ENCODE measurements around the gene ITPRIP. TPM values are rescaled to one million over a fixed set of nuclear protein-coding genes. Genes with fewer than 3 reads are reported as not detected.

Gene ITPRIP
- total RNA-seq, 1 donor from 2014 or later = 37.0 TPM

DNA sequence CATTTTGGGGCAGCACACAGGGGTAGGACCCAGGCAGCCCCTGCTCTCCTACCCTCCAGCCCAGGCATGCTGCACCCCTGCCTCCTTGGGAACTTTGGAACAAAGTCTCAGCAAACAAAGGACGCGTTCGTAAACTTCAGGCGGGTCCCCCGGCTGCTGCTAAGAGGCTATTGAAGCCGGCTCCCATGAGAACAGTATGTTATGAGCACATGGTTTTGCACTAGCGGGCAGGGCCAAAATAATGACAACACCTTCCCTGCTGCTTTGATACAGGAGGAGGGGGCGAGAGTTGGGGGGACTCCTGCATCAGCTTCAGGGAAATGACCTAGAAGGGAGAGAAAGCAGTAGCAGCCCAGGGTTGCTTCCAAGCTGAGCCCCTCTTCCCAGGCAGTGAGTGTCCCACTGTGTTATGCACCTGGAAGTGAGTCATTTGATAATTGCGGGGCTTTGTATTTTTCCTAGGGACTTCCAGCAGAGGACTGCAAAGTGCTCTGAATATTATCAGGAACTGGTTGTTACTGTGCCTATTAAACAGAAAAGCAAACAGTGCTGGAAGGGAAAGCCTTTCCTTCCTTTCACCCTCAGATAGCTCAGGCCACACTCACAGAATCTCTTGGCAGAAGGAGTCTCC, 6.9 kb downstream of the ITPRIP start:
- H3K4me3 ChIP-seq = peak overlapping the region; percentile 25
- H3K9me3 ChIP-seq = no peaks in the 10 kb centered on the region
- no peaks in the 10 kb centered on the region for H3K27me3 ChIP-seq (ENCODE audit: low read depth)
- TF ChIP-seq CTCF (IDR thresholded peaks at IDR 0.05) = no peak
- DNase-seq (no peak), ATAC-seq (peak; percentile 2 to 52)
- H3K36me3 ChIP-seq = no peaks in the 10 kb centered on the region
- H3K27ac ChIP-seq = peak overlapping the region; percentile 99
- intact Hi-C loops (cut with DNase I) = no loop called here
- peaks cover 100% of the 10 kb centered on the region for H3K4me1 ChIP-seq

DNA sequence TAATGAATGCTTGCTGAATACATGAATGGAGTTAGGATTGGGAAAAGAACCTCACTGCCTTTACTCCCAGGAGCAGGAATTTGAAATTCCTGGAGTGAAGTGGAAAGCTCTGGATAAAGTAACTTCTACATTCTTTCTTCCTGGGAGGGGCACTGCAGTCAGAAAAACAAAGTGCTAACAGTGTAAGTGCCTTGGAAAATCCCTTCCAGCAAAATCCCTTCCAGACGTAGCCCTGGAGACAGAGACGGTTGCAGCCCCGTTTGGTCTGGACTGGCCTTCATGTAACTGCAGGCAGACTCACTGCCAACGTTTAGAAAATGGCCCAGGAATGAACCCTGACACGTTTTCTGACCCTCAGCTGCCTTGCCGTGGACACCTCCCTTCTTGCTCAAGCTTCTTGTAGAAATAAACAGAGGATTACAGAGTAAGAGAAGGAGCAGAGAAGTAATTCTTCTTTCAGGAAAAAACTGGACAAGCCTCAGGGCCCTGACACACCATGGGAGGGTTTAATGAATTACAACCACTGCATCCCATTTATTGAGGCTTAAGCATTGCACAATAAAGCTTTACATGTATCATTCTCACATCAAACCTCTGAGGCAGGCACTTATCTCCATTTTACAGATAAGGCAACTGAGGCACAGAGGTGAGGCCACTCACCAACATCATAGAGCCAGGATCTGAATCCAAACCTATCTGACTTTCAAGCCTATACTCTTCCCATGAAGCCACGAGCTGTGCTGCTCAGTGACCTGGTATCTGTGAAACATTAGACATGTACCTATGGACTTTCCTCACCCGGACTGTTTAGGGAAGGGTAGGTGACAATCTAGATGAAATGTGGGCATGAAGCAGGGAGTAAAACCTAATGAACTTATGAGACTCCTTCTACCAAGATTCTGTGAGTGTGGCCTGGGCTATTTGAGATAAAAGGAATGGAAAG, 7.8 kb downstream of the ITPRIP start:
- no peaks in the 10 kb centered on the region for H3K36me3 ChIP-seq
- peak; percentile 1 to 3 for ATAC-seq
- no peaks in the 10 kb centered on the region for H3K27me3 ChIP-seq (ENCODE audit: low read depth)
- TF ChIP-seq CTCF (IDR thresholded peaks at IDR 0.05) = no peak
- peak overlapping the region; percentile 25 for H3K4me3 ChIP-seq
- peak overlapping the region; percentile 99 for H3K27ac ChIP-seq
- intact Hi-C loops (cut with DNase I) = no loop called here
- H3K4me1 ChIP-seq = peaks cover 100% of the 10 kb centered on the region
- DNase-seq = no peak
- H3K9me3 ChIP-seq = no peaks in the 10 kb centered on the region

GRCh38 chr10:104329735-104330134, 8.5 kb downstream of the ITPRIP start:
- no peak overlapping the region for H3K4me3 ChIP-seq
- intact Hi-C loops (cut with DNase I) = no loop called here
- H3K4me1 ChIP-seq = peaks cover 100% of the 10 kb centered on the region
- H3K9me3 ChIP-seq = no peaks in the 10 kb centered on the region
- no peak for ATAC-seq
- no peak for DNase-seq
- peak overlapping the region; percentile 99 for H3K27ac ChIP-seq
- H3K27me3 ChIP-seq (ENCODE audit: low read depth) = no peaks in the 10 kb centered on the region
- H3K36me3 ChIP-seq = no peaks in the 10 kb centered on the region
- TF ChIP-seq CTCF (IDR thresholded peaks at IDR 0.05) = no peak

DNA sequence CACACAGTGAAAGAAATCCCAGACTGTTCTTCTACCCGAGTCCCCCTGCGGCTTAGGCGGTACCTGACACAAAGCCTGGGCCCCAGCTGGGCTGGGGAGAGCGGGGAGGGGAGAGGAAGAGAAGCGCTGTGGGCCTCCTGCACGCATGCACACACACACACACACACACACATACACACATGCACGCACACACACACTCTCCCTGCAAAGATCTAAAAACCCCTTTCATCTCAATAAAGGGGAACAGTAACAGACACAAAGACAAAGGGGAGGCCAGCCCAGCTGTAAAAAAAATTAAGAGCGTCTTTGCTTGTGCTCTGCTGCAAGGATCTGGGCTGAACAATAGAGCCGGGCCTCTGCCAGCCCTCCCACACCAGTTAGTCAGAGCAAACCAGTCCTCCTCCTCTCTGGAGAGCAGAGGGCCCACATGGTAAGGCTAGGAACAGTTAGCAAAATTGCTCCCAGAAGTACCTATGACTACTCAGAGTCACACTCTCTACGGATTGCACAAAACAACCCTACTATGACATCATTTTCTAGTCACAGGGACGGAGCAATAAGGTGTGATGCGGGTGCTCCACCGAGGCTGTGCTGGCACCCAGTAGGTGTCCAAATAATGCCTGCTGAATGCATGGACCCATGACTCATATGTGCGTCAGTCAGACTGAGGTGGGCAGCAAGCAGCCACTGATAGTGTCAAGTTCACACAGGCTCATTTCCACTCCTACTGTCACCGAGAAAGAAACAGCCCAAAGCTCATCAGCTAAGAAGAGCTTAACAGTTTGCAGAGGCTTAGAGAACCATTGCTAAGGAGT, 9.2 kb downstream of the ITPRIP start:
- peak overlapping the region; percentile 99 for H3K27ac ChIP-seq
- no peaks in the 10 kb centered on the region for H3K27me3 ChIP-seq (ENCODE audit: low read depth)
- H3K4me3 ChIP-seq = peak overlapping the region; percentile 27
- intact Hi-C loops (cut with DNase I) = no loop called here
- no peaks in the 10 kb centered on the region for H3K36me3 ChIP-seq
- peaks cover 100% of the 10 kb centered on the region for H3K4me1 ChIP-seq
- no peaks in the 10 kb centered on the region for H3K9me3 ChIP-seq
- peak; percentile 63 for DNase-seq
- TF ChIP-seq CTCF (IDR thresholded peaks at IDR 0.05) = no peak
- peak; percentile 58 to 64 for ATAC-seq

DNA sequence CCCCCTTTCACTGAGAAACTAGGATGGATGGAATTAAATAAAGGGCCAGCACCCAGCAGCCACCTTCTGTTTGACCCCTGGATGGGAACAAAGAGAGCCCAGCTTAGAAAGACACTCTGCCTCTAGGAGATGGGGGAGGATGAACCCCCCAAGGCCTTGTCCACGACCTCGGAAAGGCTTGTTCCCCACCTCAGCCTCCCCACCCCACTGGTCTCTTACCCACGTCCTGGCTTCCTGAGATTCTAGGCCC, 9.7 kb downstream of the ITPRIP start:
- ATAC-seq = no peak
- Histone ChIP-seq H3K4me3 (peak overlapping the region; percentile 27), H3K27me3 (ENCODE audit: low read depth) (no peaks in the 10 kb centered on the region), H3K4me1 (peaks cover 100% of the 10 kb centered on the region), H3K9me3 (no peaks in the 10 kb centered on the region), H3K27ac (peak overlapping the region; percentile 99), H3K36me3 (no peaks in the 10 kb centered on the region)
- no peak for DNase-seq
- no peak for TF ChIP-seq CTCF (IDR thresholded peaks at IDR 0.05)
- intact Hi-C loops (cut with DNase I) = no loop called here
